Right hindlimb (tissue), 1 donor: ENCODE measurements around the gene PRAME.
"Not testable (repeated sequence)": the region's sequence is repeated elsewhere in the genome, so short reads cannot be mapped to it uniquely, and the experiment has no call there.

Experiments
- DNase-seq: peaks from one replicate; pipeline ENCODE4 v3.0.0-alpha.2; 2018

Gene PRAME, protein sequence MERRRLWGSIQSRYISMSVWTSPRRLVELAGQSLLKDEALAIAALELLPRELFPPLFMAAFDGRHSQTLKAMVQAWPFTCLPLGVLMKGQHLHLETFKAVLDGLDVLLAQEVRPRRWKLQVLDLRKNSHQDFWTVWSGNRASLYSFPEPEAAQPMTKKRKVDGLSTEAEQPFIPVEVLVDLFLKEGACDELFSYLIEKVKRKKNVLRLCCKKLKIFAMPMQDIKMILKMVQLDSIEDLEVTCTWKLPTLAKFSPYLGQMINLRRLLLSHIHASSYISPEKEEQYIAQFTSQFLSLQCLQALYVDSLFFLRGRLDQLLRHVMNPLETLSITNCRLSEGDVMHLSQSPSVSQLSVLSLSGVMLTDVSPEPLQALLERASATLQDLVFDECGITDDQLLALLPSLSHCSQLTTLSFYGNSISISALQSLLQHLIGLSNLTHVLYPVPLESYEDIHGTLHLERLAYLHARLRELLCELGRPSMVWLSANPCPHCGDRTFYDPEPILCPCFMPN

DNA sequence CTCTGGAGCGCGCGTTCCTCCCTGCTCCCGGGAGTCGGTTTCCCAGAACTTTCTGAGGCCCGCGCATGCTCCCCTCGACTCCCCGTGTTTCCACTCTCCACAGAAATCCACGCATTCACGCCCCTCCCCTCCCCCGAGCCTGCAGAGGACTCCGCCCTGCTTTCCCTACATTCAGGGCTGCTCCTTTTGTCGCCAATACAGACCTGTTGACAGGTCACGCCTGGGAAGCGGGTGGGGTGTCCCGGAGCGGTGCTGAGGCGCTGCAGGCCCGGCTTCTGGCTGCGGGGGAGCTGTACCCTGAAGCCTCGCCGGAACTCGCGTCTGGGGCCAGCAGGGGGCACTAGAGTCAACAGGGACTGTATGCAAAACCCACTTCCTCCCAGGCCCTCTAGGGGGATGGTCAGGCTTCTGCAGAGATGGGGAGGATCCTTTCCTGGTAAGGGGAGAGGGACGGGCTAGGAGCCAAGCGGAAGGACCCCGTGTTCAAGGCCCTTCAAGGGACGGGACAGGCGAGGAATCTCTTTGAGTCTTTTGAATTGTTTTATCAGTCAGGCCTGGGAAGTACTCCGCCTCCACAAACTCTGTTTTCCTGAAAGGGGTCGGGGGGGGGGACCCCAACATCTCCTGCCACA, at the start of gene PRAME:
Gene PRAME, minus strand, starts transcription at position 294 of the 632 bp plus-strand sequence. CDS start 2,433 bp downstream, outside the sequence.
- DNase-seq: peak; percentile 27

GRCh38 chr22:22608022-22608421, 49.0 kb upstream of the PRAME start:
- DNase-seq: not testable (repeated sequence)

- no peak for DNase-seq
Observed at GRCh38 chr22:22605074-22605404, 46.0 kb upstream of the PRAME start.

- DNase-seq: no peak
Observed at GRCh38 chr22:22604326-22605073, 45.4 kb upstream of the PRAME start.

DNA sequence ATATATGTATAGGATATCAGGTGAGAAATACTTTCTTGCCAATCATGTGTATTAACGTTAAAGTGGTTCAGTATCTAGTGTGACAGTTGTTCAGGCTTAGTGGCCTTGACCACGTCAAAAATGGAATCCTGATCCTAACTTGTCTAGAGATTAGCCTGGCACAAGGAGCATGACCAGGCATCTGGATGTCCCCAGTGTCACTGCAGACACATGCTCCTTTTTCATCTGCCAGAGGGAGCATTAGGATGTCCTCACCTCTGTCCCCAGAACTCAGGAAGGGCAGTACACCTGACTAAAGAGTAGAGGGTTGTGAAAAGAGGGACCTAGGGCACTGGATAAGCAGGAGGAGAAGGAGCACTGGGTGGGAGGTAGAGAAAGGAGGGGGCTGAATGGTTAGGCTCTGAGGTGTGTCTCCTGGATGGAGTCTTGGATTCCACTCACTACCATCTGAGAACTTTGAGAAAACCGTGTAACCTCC, 44.4 kb upstream of the PRAME start:
- no peak for DNase-seq

GRCh38 chr22:22600531-22601261, 41.6 kb upstream of the PRAME start:
- DNase-seq: peak; percentile 45

DNA sequence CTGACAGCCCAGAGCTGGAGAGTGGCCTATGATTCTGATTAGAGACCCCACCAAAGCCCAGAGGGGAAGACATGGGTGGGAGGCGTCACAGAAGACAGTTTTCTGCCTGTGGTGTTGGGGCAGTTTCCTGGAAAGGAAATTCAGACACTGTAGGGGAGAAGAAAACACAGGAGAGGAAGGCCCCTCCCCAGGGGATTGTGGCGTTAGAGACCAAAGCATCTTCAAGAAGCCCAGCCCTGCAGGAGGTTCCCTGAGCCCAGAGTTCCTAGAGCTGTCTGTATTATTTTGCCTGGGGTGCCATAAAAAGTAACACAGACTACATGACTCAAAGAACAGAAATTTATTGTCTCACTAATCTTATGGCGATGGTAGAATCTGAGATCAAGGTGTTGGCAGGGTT, 40.2 kb upstream of the PRAME start:
- no peak for DNase-seq

DNA sequence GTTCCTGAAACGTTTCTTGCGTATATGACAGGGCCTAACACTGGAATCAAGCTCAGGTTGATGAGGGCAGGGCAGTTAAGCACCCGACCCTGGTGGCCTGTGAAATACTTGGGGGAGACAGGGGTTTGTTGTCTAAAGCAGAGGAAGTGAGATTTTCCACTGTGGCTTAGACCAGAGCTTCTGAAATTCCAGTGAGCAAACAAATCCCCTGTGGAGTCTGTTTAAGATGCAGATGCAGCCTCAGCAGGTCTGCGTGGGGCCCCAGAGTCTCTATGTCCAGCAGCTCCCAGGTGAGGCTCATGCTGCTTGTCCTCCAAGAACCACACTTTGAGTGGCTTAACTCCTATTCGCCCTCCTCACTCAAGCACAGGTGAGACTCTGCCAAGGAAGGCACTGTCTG, 39.1 kb upstream of the PRAME start:
- DNase-seq: no peak

DNA sequence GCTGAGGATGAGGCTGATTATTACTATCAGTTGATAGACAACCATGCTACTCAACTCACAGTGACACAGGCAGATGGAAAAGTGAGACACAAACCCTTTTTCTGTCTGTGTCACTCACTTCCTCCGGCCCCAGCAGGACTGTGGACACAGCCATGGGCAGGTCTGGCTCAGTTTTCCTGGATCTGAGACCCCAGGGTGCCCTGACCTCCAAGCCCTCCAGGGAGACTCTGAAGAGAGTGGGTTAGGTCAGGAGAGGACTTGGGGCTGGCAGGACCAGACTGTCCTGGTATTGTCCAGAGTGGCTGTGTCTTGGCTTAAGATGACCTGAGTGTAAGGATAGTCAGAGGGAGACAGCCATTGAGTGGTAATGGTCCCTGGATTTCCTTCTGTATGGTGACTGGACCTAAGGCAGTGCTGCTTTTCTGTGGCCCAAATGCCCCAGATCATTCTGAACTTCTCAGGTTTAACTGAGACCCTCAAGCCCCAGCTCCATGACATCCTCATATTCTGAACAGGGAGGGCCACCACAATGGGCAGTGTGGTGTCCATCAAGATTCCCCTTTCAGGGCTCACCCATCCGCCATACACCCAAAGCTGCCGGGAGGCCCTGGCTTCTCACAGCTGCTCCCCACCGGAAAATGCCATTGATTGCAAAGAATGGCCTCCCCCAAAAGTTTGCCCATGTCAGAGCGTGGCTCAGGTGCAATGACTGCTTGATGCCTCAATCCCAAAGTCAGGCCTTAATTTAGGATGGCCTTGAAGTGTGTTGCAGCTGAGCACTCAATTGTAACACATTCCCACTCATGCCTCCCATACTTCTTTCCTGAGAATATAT, 36.2 kb upstream of the PRAME start:
- no peak for DNase-seq

DNA sequence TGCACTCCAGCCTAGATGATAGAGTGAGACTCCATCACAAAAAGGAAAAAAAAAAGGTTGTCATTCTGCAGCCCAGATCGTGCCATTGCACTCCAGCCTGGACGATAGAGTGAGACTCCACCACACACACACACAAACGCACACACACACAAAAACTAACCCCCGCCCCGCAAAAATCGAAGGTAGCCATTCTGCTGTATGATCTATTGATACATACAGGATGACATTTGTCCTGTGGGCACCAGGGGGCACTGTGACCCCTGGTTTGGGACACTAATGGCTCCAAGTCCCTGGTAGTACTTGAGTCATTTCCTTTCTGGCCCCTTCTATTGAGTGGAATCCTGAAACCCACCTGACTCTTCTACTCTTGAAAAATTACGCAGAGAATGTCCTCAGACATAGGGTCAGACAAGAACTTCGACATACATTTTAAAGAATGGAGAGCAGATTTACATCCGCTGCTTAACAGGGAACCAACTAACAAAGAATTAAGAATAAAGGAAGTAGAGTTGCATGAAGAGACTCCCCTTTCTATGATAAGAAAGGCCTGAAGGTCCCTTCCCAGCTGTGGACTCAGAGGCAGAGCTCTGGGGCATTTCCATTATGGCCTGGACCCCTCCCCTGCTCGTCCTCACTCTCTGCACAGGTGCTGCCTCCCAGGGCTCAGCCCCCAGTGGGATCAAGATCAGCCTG, 35.0 kb upstream of the PRAME start:
- peak; percentile 34 for DNase-seq

GRCh38 chr22:22593250-22593649, 34.2 kb upstream of the PRAME start:
- DNase-seq: no peak

GRCh38 chr22:22591348-22592299, 32.6 kb upstream of the PRAME start:
- DNase-seq: no peak

DNA sequence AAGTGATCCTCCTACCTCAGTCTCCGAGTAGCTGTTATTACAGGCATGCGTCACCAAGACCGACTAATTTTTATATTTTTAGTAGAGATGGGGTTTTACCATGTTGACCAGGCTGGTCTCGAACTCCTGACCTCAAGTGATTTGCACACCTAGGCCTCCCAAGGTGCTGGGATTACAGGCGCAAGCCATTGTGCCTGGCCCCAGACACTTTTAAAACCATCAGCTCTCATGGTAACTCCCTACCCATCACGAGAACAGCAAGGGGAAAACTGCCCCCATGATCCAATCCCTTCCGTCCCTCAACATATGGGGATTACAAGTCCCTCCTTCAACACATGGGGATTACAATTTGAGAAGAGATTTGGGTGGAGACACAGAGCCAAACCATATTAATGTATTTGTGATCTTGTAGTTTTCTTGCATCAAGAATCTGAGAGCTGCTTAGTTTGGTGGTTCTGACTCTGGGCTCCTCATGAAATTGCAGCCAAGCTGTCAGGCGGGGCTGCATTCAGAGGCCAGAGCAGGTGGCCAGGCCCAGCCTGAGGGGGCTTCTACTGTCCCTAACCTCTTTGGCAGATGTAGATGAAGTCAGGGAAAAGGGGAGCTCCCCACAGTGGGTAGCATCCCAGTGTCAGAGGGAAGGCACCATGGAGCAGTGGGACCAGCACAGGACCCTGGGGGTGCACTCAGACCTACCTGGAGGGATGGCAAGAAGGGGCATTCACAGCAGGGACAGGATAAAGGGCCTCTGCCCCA, 31.2 kb upstream of the PRAME start:
- DNase-seq: no peak

GRCh38 chr22:22588485-22589164, 29.6 kb upstream of the PRAME start:
- no peak for DNase-seq

GRCh38 chr22:22587577-22588188, 28.6 kb upstream of the PRAME start:
- DNase-seq: no peak

DNA sequence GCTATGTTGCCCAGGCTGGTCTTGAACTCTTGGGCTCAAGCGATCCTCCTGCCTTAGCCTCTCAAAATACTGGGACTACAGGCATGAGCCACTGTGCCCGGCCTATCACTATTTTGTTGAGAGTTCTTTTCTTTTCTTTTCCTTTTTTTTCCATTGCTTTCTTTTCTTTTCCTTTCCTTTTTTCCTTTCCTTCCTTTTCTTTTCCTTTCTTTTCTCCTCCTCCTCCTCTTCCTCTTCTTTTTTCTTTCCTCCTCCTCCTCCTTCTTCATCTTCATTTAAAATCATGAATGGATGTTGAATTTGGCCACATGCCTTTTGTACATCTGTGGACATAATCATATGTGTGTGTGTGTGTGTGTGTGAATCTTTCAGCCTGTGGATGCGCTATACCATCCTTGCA, 25.7 kb upstream of the PRAME start:
- DNase-seq: no peak

- no peak for DNase-seq
Observed at GRCh38 chr22:22583030-22583429, 24.0 kb upstream of the PRAME start.

GRCh38 chr22:22581524-22581923, 22.5 kb upstream of the PRAME start:
- DNase-seq: not testable (repeated sequence)
